Measurements from ENCODE around the gene MAN1A1. TPM values are rescaled to one million over a fixed set of nuclear protein-coding genes. Genes with fewer than 3 reads are reported as not detected.

MAN1A1 gene
- total and polyA plus RNA-seq, 2 of the 4 experiments (the other 2 are of a cell fraction): 5.9 to 6.4 TPM

- no TSS peak for BruUV-seq (replicated peaks)
- no peak overlapping the region for H2AFZ ChIP-seq (replicated peaks; ENCODE audit: low read length, poor library complexity)
- H3K14ac ChIP-seq (replicated peaks; ENCODE audit: low read depth, low read length): no peak overlapping the region
- ChIA-PET CTCF (no interaction called here), POLR2A (ENCODE audit: unreplicated experiment) (no interaction called here)
- no peaks in the 10 kb centered on the region; the same call in 1 of the 2 replicates for H3K27me3 ChIP-seq (ENCODE audit: control insufficient read depth, insufficient read depth, low read length)
- no peak overlapping the region for H3K27ac ChIP-seq (ENCODE audit: insufficient read depth, low read length)
- no peak overlapping the region for H2BK5ac ChIP-seq (ENCODE audit: low read depth, low read length, poor library complexity, severe bottlenecking)
- no peaks in the 10 kb centered on the region for H3K4me1 ChIP-seq (ENCODE audit: control insufficient read depth, insufficient read depth, low read length)
- no peak overlapping the region for H3K56ac ChIP-seq (ENCODE audit: extremely low read depth, insufficient read depth, low read length)
- H4K20me1 ChIP-seq (ENCODE audit: insufficient read depth, low read length): no peaks in the 10 kb centered on the region
- H3K36me3 ChIP-seq (ENCODE audit: control insufficient read depth, insufficient read depth, low read length): no peaks in the 10 kb centered on the region
- no peaks in the 10 kb centered on the region for H3K79me1 ChIP-seq (ENCODE audit: low read depth in 1 of 2, low read length in 2 of 2)
- no peak overlapping the region for H2AK5ac ChIP-seq (ENCODE audit: low read depth, low read length)
- H2BK15ac ChIP-seq (ENCODE audit: low read depth, low read length): no peak overlapping the region
- H4K5ac ChIP-seq (ENCODE audit: low read depth, low read length): no peak overlapping the region
- H3K9me3 ChIP-seq (ENCODE audit: control insufficient read depth, insufficient read depth, low read length): 0 out of 2 replicates have a peak, but pooled peaks cover 3% of the 10 kb centered on the region
- H3K9me1 ChIP-seq (ENCODE audit: insufficient read depth, low read length): no peaks in the 10 kb centered on the region
- DNase-seq (no peak), ATAC-seq (ENCODE audit: low read depth) (no peak)
- H3K4me3 ChIP-seq (ENCODE audit: insufficient read depth, low read depth, low read length): no peak overlapping the region
- H4K8ac ChIP-seq (ENCODE audit: low read depth in 2 of 2, low read length in 2 of 2): no peak overlapping the region
- H2BK20ac ChIP-seq (ENCODE audit: low read depth, low read length): no peak overlapping the region
- H3K18ac ChIP-seq (ENCODE audit: low read depth, low read length): no peak overlapping the region
- in situ Hi-C loops (cut with MboI; ENCODE audit: low sequenced_read_pairs): no loop called here
- H3K23ac ChIP-seq (ENCODE audit: low read depth, low read length): no peak overlapping the region
- dilution Hi-C loops (cut with HindIII; ENCODE audit: low sequenced_read_pairs, unreplicated experiment): no loop called here
- no peak overlapping the region for H4K91ac ChIP-seq (ENCODE audit: insufficient read depth, low read depth, low read length)
- H2AK9ac ChIP-seq (replicated peaks; ENCODE audit: low read depth, low read length, poor library complexity): no peak overlapping the region
- TF ChIP-seq MXI1 (IDR thresholded peaks at IDR 0.05; ENCODE audit: borderline replicate concordance, low read depth, low read length) (no peak), MAZ (IDR thresholded peaks at IDR 0.05; ENCODE audit: borderline replicate concordance, low read depth, low read length) (no peak)
- no peak overlapping the region for H3K9ac ChIP-seq (ENCODE audit: low read depth, low read length)
- H3K4ac ChIP-seq (ENCODE audit: low read depth, low read length): no peak overlapping the region
- intact Hi-C loops (cut with micrococcal nuclease): no loop called here
- H3K4me2 ChIP-seq (ENCODE audit: low read depth, low read length): no peak overlapping the region
- no CpG with 5 or more reads among the region's 2 CpGs for WGBS, 2 experiments (ENCODE audit: extremely low coverage in 2 of 2, insufficient read length in 1 of 2)
- no peak overlapping the region for H2BK120ac ChIP-seq (ENCODE audit: low read depth, low read length)
Measured at GRCh38 chr6:119395192-119395591, 45.6 kb upstream of the MAN1A1 start.
